ENCODE measurements around the gene NMRK1. TPM values are rescaled to one million over a fixed set of nuclear protein-coding genes. Genes with fewer than 3 reads are reported as not detected.

NMRK1 gene
- total and polyA plus RNA-seq, 2 donors (not counting 1 experiment from before 2014, with no cell fraction given): 10.1 TPM

- Mint-ChIP-seq H3K9me3 (ENCODE audit: insufficient read depth) (no peaks in the 10 kb centered on the region), H3K4me3 (no peak overlapping the region), H3K27ac (no peak overlapping the region), H3K27me3 (no peaks in the 10 kb centered on the region), H3K4me1 (no peaks in the 10 kb centered on the region)
- no peaks in the 10 kb centered on the region for H3K4me1 ChIP-seq (ENCODE audit: control insufficient read depth in 2 of 2, insufficient read depth in 2 of 2, low read length in 2 of 2)
- H3K36me3 ChIP-seq (replicated peaks in 1 of 2; ENCODE audit: control extremely low read depth in 1 of 2, control insufficient read depth in 1 of 2, extremely low read depth in 1 of 2, insufficient read depth in 2 of 2, low read length in 1 of 2): peaks cover 1 to 11% of the 10 kb centered on the region in 2 experiments
- no peak overlapping the region for H3K9ac ChIP-seq (ENCODE audit: low read length)
- no peak overlapping the region for H2AFZ ChIP-seq (ENCODE audit: insufficient read depth, low read depth, low read length, poor library complexity, severe bottlenecking)
- ATAC-seq (ENCODE audit: low read depth): no peak
- TF ChIP-seq, protein P1, sequence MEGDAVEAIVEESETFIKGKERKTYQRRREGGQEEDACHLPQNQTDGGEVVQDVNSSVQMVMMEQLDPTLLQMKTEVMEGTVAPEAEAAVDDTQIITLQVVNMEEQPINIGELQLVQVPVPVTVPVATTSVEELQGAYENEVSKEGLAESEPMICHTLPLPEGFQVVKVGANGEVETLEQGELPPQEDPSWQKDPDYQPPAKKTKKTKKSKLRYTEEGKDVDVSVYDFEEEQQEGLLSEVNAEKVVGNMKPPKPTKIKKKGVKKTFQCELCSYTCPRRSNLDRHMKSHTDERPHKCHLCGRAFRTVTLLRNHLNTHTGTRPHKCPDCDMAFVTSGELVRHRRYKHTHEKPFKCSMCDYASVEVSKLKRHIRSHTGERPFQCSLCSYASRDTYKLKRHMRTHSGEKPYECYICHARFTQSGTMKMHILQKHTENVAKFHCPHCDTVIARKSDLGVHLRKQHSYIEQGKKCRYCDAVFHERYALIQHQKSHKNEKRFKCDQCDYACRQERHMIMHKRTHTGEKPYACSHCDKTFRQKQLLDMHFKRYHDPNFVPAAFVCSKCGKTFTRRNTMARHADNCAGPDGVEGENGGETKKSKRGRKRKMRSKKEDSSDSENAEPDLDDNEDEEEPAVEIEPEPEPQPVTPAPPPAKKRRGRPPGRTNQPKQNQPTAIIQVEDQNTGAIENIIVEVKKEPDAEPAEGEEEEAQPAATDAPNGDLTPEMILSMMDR (IDR thresholded peaks at IDR 0.05): no peak
- TF ChIP-seq EZH2 (IDR thresholded peaks at IDR 0.05; ENCODE audit: borderline replicate concordance, insufficient read depth, low read depth, low read length, poor library complexity, severe bottlenecking): no peak
- H3K4me2 ChIP-seq (replicated peaks; ENCODE audit: low read depth, low read length, poor library complexity, severe bottlenecking): no peak overlapping the region
- CTCF ChIA-PET: interaction anchor here (0.6 to 3.4 kb wide), 8 partner anchors 17 to 290 kb away, joined by 3 to 13 read pairs (median 4); partner anchors contain the start of gene CARNMT1
- H4K20me1 ChIP-seq (ENCODE audit: control insufficient read depth, insufficient read depth, low read length, poor library complexity, severe bottlenecking): no peaks in the 10 kb centered on the region
- H3K4me3 ChIP-seq (ENCODE audit: control extremely low read depth in 1 of 5, extremely low read depth in 1 of 5, insufficient read depth in 1 of 5, low read depth in 2 of 5, low read length in 4 of 5): no peak overlapping the region
- no peaks in the 10 kb centered on the region for H3K27me3 ChIP-seq (replicated peaks in 1 of 4; ENCODE audit: control extremely low read depth in 1 of 4, control insufficient read depth in 3 of 4, insufficient read depth in 4 of 4, low read length in 3 of 4)
- no CpG with 5 or more reads among the region's 1 CpG for WGBS (ENCODE audit: insufficient coverage)
- H3K9me3 ChIP-seq (ENCODE audit: control extremely low read depth in 1 of 3, control insufficient read depth in 2 of 3, insufficient read depth in 1 of 3, low read length in 2 of 3): no peaks in the 10 kb centered on the region
- POLR2A ChIA-PET: no interaction called here
- H3K27ac ChIP-seq (ENCODE audit: low read length in 2 of 2): no peak overlapping the region
- no peak for DNase-seq
- intact Hi-C loops (cut with micrococcal nuclease): no loop called here
- H3K79me2 ChIP-seq (ENCODE audit: control insufficient read depth, insufficient read depth, low read length): no peaks in the 10 kb centered on the region
Measured at GRCh38 chr9:75063556-75064305, 24.2 kb downstream of the NMRK1 start.

- H3K27me3 Mint-ChIP-seq: no peaks in the 10 kb centered on the region
- DNase-seq (no peak), ATAC-seq (ENCODE audit: low read depth) (no peak)
- no peaks in the 10 kb centered on the region for H3K4me1 ChIP-seq (ENCODE audit: control insufficient read depth in 2 of 2, insufficient read depth in 2 of 2, low read length in 2 of 2)
- intact Hi-C loops (cut with micrococcal nuclease): no loop called here
- ChIA-PET CTCF (interaction anchor here (0.6 kb wide), 2 partner anchors 24 to 34 kb away, joined by 3 read pairs; no protein-coding TSS in a partner anchor), POLR2A (no interaction called here)
- H3K36me3 ChIP-seq (replicated peaks in 1 of 2; ENCODE audit: control extremely low read depth in 1 of 2, control insufficient read depth in 1 of 2, extremely low read depth in 1 of 2, insufficient read depth in 2 of 2, low read length in 1 of 2): peaks cover 0 to 7% of the 10 kb centered on the region in 2 experiments
- no peak overlapping the region for H2AFZ ChIP-seq (ENCODE audit: insufficient read depth, low read depth, low read length, poor library complexity, severe bottlenecking)
- H3K4me3 Mint-ChIP-seq: no peak overlapping the region
- no peak overlapping the region for H3K4me2 ChIP-seq (replicated peaks; ENCODE audit: low read depth, low read length, poor library complexity, severe bottlenecking)
- H3K4me1 Mint-ChIP-seq: no peaks in the 10 kb centered on the region
- H3K27ac Mint-ChIP-seq: no peak overlapping the region
- no peaks in the 10 kb centered on the region for H3K9me3 Mint-ChIP-seq (ENCODE audit: insufficient read depth)
- no peaks in the 10 kb centered on the region for H4K20me1 ChIP-seq (ENCODE audit: control insufficient read depth, insufficient read depth, low read length, poor library complexity, severe bottlenecking)
- no peaks in the 10 kb centered on the region for H3K27me3 ChIP-seq (replicated peaks in 1 of 4; ENCODE audit: control extremely low read depth in 1 of 4, control insufficient read depth in 3 of 4, insufficient read depth in 4 of 4, low read length in 3 of 4)
- WGBS (ENCODE audit: insufficient coverage): no CpG with 5 or more reads among the region's 2 CpGs
- peaks cover 0 to 2% (median 0%) of the 10 kb centered on the region in 3 donors for H3K9me3 ChIP-seq (ENCODE audit: control extremely low read depth in 1 of 3, control insufficient read depth in 2 of 3, insufficient read depth in 1 of 3, low read length in 2 of 3)
- H3K27ac ChIP-seq (ENCODE audit: low read length in 2 of 2): no peak overlapping the region
- H3K9ac ChIP-seq (ENCODE audit: low read length): no peak overlapping the region
- H3K4me3 ChIP-seq (ENCODE audit: control extremely low read depth in 1 of 5, extremely low read depth in 1 of 5, insufficient read depth in 1 of 5, low read depth in 2 of 5, low read length in 4 of 5): no peak overlapping the region
- H3K79me2 ChIP-seq (ENCODE audit: control insufficient read depth, insufficient read depth, low read length): no peaks in the 10 kb centered on the region
- no peak for TF ChIP-seq EZH2 (IDR thresholded peaks at IDR 0.05; ENCODE audit: borderline replicate concordance, insufficient read depth, low read depth, low read length, poor library complexity, severe bottlenecking)
- TF ChIP-seq, protein P1 (IDR thresholded peaks at IDR 0.05): no peak
Measured at GRCh38 chr9:75061169-75061568, 26.8 kb downstream of the NMRK1 start.
